GM18861 (cell line): ENCODE data around the gene ALG5.

Source experiments
- ATAC-seq: cut with Tn5 transposase; IDR thresholded peaks from one replicate; pipeline ENCODE4 v1.9.1; 2021; ENCODE audit not compliant: unreplicated experiment

The ALG5 gene

GRCh38 chr13:36999054-36999714 is at the start of gene ALG5:
Gene ALG5, minus strand, starts transcription at chr13:36999340. Its CDS starts 40 bp downstream, at chr13:36999300.
- ATAC-seq: peak; percentile 62

GRCh38 chr13:37047846-37048245 is 48.7 kb upstream of the ALG5 start:
- no peak for ATAC-seq

- ATAC-seq: no peak
These were observed 47.9 kb upstream of the ALG5 start for GRCh38 chr13:37047032-37047431.

- no peak for ATAC-seq
These were observed 46.9 kb upstream of the ALG5 start for GRCh38 chr13:37046062-37046461.

GRCh38 chr13:37040789-37041188 is 41.6 kb upstream of the ALG5 start:
- ATAC-seq: no peak

- ATAC-seq: no peak
These were observed 40.8 kb upstream of the ALG5 start for GRCh38 chr13:37039896-37040295.

- no peak for ATAC-seq
These were observed 38.1 kb upstream of the ALG5 start for GRCh38 chr13:37037241-37037640.

- ATAC-seq: no peak
These were observed 30.5 kb upstream of the ALG5 start for GRCh38 chr13:37029617-37030016.

- ATAC-seq: no peak
These were observed 28.5 kb upstream of the ALG5 start for GRCh38 chr13:37027639-37028038.

- ATAC-seq: no peak
These were observed 27.6 kb upstream of the ALG5 start for GRCh38 chr13:37026771-37027170.

GRCh38 chr13:37023871-37024270 is 24.7 kb upstream of the ALG5 start:
- no peak for ATAC-seq

- ATAC-seq: no peak
These were observed 15.5 kb upstream of the ALG5 start for GRCh38 chr13:37014609-37015008.

GRCh38 chr13:37011788-37012187 is 12.6 kb upstream of the ALG5 start:
- no peak for ATAC-seq

GRCh38 chr13:37011002-37011401 is 11.9 kb upstream of the ALG5 start:
- ATAC-seq: no peak

GRCh38 chr13:37010424-37010823 is 11.3 kb upstream of the ALG5 start:
- ATAC-seq: no peak

GRCh38 chr13:37009692-37010091 is 10.6 kb upstream of the ALG5 start:
- no peak for ATAC-seq

GRCh38 chr13:37001921-37002250 is 2.7 kb upstream of the ALG5 start:
- ATAC-seq: no peak

- ATAC-seq: no peak
These were observed 507 bp downstream of the ALG5 start for GRCh38 chr13:36998624-36999041.

- ATAC-seq: no peak
These were observed 1.3 kb downstream of the ALG5 start for GRCh38 chr13:36997716-36998427.

- no peak for ATAC-seq
These were observed 6.8 kb downstream of the ALG5 start for GRCh38 chr13:36992362-36992761.

- no peak for ATAC-seq
These were observed 12.5 kb downstream of the ALG5 start for GRCh38 chr13:36986462-36987240.

- ATAC-seq: peak; percentile 70
These were observed 17.9 kb downstream of the ALG5 start for GRCh38 chr13:36981156-36981743.
